ENCODE measurements around the gene NTM.
"Not testable (repeated sequence)": the region's sequence is repeated elsewhere in the genome, so short reads cannot be mapped to it uniquely, and the experiment has no call there.

The NTM gene

DNA sequence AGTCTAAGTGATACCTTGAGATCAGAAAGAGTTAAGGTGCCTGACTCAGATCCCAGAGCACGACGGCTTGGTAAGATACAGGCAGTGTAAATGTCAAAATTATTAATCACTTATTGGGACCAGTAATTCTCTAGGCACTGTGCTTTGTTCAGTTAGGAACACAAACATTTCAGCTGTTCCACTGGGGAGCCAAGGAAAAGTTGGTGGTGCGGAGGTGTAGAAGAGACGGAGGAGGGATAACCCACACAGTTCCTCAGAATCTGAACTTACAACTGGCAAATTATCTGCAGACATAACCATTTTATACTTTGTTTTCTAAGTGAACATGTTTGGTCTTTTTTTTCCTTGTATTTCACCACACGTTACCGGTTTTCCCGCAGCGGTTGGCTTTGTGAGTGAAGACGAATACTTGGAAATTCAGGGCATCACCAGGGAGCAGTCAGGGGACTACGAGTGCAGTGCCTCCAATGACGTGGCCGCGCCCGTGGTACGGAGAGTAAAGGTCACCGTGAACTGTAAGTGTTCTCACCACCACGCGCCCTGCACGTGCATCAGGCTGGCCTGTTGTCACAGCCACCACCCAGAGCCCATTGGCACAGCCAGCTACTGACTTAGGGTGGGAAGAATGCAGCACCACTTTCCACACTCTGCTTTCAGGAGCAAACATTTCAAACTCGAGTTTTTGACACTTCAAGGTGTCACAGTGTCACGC lies 937.0 kb downstream of the NTM start:
- no peak for DNase-seq

GRCh38 chr11:132310390-132311375 lies 940.3 kb downstream of the NTM start:
- no peak for DNase-seq

DNA sequence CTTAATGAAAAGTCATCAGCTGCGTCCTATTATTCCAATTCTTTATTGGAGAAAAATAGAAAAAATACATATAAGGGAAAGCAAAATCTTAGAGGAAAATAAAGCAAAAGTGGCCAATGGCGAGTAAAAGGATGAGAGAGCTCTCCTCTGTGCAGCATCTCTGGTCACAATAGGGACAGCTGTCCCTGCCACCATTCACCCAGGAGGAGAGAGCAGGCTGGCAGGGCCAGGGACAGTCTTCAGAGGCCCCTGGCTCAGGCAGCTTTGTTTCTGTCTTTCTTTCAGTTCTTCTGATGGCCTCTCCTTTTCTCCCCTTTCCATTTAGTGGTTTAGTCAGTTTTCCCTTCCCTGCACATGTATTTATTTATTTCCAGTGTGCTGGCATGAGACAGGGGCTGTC lies 941.3 kb downstream of the NTM start:
- DNase-seq = no peak

GRCh38 chr11:132312161-132312560 lies 941.7 kb downstream of the NTM start:
- no peak for DNase-seq

DNA sequence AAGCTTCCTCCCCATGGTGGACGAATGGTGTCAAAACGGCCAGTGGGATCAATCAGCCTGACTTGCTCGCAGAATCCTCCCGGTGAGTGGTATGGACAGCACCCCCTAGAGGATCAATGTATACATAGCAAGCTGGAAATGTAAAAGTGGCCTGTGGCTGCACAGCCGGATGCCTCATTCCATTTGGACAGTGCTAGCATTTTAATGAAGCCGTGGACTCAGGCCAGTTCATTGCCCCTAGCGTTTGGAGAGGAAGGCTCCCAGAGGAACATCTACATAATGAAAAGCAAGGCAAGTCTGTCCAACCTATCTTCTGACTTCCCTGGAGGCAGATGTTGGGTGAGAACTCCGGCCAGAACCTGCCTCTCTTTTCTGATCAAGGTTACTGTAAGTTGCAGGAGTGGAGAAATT lies 942.3 kb downstream of the NTM start:
- no peak for DNase-seq

DNA sequence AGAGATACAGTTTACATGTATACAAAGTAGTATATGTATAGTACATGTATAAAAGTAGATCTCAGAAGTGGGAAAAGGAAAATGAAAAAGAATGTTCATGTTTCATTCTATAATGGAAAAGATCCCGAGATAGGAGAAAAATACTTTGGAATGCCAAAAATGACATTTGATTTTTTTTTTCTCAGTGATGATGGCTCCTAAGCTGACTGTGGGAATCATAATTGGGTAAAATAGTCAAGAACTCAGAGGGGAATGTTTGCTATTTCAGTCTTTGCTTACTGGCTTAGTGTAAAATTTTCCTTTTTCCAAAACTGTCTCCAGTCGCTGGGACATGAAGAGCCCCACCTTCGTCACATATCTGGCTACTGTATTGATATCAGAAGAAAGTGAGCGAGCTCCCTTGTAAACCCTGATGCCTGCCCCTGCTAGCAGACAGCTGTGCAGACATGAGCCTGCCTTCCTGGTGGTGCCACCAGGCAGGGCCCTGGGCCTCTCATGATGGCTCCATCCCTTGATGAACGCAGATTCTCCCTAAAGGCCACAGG lies 944.6 kb downstream of the NTM start:
- DNase-seq = no peak

DNA sequence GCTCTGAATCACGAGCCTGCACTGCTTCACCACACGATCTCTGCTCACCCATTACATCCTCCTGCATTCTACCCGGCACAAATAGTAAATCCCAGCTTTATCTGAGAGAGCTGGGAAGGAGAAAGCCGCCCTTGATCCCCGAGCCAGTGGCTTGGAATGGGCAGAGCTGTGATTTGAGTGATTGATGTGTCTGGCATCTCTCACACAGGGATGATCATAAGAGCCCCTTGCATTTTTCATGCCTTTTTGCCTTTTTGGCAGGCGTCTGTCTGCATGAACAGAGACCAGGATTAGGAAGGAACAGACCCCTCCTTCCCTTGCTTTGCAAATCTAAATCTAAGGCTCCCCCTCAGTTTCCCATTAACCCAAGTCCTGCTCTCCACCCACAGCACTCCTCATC lies 945.3 kb downstream of the NTM start:
- no peak for DNase-seq

- DNase-seq = no peak
Observed at GRCh38 chr11:132318421-132319157, 948.2 kb downstream of the NTM start.

DNA sequence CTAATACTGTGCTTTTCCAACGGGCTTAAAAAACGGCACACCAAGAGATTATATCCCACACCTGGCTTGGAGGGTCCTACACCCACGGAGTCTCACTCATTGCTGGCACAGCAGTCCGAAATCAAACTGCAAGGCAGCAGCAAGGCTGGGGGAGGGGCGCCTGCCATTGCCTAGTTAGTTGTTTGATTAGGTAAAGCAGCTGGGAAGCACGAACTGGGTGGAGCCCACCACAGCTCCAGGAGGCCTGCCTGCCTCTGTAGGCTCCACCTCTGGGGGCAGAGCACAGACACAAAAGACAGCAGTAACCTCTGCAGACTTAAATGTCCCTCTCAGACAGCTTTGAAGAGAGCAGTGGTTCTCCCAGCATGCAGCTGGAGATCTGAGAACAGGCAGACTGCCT lies 949.0 kb downstream of the NTM start:
- DNase-seq = not testable (repeated sequence)

DNA sequence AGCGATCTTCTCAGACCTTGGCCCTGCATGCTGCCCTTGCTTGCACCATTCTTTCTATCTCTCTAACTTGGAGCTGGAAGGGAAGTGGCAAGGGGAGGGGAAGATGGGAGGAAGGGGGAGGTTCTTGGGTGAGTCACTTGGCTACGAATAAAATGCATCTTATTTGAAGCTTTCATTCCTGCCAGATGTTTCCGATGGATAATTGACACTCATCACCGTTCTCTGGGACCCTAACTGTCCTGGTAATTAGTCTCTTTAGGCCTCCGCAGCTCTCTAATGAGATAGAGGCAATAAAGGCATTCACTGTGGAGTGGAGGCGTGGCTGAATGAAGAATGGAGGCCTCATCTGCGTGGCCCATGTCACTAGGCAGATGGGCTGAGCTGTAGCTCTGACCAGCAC lies 960.1 kb downstream of the NTM start:
- no peak for DNase-seq

DNA sequence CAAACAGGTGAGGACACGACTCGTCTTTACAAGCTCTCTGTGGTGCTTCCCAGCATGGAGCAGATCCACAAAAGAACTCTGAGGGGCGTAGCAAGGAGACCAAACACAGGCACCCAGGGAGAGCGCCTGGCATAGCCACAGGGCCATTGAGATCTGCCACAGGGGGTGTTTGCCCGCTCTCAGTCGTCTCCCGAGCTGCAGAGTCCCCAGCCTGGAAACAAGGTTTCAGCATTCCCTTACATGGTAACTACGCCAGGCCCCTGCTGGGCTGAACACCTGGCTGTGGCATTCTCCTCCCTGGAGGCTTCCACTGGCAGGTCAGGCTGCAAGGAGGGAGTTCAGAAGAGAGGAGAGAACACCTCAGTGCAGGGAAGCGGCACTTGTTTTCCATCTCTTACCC lies 962.1 kb downstream of the NTM start:
- DNase-seq = no peak

GRCh38 chr11:132334769-132335280 lies 964.4 kb downstream of the NTM start:
- DNase-seq = no peak

DNA sequence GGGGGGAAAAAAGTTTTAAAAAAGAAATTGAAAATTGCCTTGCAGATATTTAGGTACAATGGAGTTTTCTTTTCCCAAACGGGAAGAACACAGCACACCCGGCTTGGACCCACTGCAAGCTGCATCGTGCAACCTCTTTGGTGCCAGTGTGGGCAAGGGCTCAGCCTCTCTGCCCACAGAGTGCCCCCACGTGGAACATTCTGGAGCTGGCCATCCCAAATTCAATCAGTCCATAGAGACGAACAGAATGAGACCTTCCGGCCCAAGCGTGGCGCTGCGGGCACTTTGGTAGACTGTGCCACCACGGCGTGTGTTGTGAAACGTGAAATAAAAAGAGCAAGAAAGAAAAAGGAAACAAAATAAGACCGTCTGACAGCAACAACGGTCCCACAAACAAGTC lies 964.9 kb downstream of the NTM start:
- no peak for DNase-seq

DNA sequence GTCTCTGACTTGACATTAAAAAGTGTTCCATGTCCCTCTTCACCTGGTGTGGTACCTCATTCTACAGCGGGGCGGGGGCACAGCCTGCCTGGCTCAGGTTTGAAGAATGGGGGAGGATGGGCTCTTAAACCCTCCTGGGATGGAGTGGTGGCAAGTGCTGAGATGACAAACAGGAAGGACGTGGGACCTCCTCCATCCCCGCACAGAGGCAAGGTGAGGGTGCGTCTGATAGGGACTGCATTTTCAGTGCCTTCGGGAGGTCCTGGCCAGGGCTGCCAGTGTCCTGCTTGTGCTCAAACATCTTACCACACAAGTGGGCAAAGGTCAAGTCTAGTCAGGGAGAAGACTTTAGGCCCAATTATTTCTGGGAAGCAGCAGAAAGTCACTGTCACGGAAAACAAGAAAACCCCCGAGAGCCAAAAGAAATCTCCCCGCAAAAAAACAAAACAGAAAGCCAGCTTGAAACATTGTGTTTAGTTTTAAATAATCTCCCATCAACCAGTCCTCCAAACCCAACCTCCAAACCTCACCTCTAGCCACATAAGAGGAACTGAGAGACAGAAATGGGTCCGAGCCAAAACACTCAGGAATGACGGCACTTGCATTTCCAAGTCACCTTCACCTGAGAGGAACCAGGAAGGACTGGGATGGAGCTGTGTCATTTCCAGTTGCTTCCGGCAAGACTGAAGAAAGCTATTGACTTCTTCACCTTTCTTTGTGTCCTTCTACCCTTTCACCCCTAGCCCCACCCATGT lies 966.5 kb downstream of the NTM start:
- no peak for DNase-seq

DNA sequence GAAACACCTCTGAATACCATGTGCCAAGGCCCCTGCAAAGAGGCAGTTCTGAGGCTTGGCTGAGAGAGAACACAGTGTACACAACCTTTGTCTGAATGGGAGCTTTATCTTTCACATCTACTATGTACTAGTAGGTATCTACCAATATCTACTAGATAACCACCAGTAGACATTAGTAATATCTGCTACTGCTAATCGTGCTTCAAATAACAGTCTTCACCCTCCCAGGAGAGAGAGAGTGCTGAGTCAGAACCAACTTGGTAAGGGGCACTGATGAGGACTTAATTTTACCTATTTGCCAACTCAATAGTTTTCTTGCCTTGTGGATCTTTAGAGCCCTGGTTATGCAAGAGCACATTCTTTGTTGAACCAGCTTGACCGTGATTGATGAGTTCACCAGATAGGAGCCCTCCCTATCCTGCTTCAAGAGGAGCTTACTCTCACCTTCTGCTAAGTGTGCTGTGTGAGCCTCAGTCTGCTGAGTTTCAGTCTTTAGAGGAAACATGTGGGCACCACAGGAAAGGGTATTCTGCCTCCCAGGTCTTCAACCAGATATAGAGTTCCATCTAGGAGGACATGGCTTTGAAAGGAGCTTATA lies 967.5 kb downstream of the NTM start:
- no peak for DNase-seq

DNA sequence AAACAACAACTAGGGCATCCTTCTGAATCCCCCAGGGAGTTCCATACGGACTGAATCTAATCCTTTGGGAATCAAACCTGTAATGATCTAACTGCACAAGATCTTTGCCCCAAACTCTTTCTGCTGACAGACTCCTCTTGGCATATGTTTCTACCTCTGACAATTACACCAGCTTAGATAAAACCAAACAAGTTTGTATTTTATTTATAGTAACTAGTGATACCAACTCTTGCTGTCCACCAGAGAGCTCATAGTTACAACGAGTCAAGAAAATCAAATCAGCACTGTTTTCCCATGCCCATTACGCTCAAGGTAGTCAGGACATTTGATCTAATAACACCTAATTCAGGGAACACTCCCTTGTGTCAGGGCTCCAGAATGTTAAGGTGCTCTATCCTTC lies 972.0 kb downstream of the NTM start:
- DNase-seq = no peak

GRCh38 chr11:132343445-132344175 lies 973.2 kb downstream of the NTM start:
- DNase-seq = no peak

GRCh38 chr11:132346558-132347148 lies 976.2 kb downstream of the NTM start:
- no peak for DNase-seq

GRCh38 chr11:132347156-132348090 lies 977.0 kb downstream of the NTM start:
- DNase-seq = no peak

Measured in stimulated activated CD4-positive, alpha-beta T cell treated with anti-CD3 and anti-CD28 coated beads, Interleukin-4, amount 100 ng/mL, for 4 hours (primary cell).